ENCODE results near the gene HOGA1.

HOGA1 gene

DNA sequence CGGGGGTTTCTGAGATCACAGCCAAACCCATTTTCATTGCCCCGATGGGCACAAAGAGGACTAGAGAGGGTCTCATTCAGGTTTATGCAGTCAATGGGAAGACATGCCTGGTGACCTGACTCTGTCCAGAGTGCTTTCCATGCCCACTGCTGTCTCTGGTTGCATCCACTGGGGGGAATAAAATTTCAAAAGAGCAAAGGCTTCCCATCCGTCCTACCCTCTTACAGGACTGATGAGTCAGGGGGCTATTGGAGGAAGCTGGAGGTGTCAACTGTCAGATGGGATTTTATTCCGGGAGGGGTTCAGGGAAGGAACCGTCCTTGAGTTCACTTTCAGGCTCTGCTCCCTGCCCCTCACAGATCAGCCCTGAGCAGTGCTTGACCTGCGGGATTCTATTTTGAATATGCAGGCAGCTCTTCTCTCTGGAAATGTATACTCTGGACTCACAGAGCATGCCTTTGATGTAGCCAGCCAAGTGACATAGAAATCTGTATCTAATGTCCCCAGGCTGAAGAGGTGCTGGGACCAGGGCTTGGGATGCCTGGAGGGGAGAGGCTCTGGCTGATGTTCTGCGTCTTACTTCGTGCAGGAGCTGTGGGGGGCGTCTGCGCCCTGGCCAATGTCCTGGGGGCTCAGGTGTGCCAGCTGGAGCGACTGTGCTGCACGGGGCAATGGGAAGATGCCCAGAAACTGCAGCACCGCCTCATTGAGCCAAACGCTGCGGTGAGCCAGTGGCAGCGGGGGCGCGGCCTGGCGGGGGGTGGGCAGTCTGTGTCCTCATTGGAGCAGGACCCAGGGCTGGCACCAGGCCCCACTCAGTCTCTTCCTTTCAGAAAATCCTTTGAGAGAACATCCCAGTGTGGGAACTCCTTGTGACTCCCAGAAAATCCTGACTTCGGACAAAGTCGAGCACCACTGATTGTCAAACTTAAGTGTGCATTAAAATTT is 17.4 kb downstream of the HOGA1 start:
- no peak for DNase-seq (ENCODE audit: low read depth, low spot score)
- TF ChIP-seq, protein P1, sequence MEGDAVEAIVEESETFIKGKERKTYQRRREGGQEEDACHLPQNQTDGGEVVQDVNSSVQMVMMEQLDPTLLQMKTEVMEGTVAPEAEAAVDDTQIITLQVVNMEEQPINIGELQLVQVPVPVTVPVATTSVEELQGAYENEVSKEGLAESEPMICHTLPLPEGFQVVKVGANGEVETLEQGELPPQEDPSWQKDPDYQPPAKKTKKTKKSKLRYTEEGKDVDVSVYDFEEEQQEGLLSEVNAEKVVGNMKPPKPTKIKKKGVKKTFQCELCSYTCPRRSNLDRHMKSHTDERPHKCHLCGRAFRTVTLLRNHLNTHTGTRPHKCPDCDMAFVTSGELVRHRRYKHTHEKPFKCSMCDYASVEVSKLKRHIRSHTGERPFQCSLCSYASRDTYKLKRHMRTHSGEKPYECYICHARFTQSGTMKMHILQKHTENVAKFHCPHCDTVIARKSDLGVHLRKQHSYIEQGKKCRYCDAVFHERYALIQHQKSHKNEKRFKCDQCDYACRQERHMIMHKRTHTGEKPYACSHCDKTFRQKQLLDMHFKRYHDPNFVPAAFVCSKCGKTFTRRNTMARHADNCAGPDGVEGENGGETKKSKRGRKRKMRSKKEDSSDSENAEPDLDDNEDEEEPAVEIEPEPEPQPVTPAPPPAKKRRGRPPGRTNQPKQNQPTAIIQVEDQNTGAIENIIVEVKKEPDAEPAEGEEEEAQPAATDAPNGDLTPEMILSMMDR (IDR thresholded peaks at IDR 0.05; ENCODE audit: low read depth, low read length): no peak
- no peak overlapping the region for H3K4me3 ChIP-seq (ENCODE audit: low read depth, low read length)
- in situ Hi-C loops (cut with HindIII; ENCODE audit: low sequenced_read_pairs): no loop called here

DNA sequence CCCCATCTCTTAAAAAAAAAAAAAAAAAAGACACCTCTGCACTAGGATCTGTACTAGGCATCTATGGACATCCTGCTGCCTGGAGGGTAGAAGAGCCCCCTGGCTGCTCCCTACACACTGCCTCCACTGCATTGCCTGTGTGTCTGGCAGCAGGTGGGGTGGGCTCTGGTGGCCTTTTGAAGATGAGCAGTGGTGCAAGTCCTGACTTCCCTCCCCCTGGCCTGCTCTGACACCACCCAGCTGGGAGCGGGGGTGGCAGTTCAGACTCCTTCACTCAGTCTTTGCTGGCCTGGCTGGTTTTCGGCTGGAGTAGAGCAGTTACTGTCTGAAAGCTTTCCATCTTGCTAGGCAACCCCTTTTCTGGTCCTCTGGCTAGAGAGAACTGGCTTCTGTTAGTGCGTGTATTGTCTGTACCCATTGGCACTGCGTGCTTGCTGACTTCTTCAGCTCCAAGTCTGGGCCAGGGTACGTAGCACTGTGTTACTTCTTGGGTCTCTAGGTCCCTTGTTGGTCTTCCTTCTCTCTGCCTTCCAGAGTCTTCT is 23.0 kb downstream of the HOGA1 start:
- no peak for DNase-seq (ENCODE audit: low read depth, low spot score)
- TF ChIP-seq, protein P1 (IDR thresholded peaks at IDR 0.05; ENCODE audit: low read depth, low read length): no peak
- in situ Hi-C loops (cut with HindIII; ENCODE audit: low sequenced_read_pairs): no loop called here
- no peak overlapping the region for H3K4me3 ChIP-seq (ENCODE audit: low read depth, low read length)

DNA sequence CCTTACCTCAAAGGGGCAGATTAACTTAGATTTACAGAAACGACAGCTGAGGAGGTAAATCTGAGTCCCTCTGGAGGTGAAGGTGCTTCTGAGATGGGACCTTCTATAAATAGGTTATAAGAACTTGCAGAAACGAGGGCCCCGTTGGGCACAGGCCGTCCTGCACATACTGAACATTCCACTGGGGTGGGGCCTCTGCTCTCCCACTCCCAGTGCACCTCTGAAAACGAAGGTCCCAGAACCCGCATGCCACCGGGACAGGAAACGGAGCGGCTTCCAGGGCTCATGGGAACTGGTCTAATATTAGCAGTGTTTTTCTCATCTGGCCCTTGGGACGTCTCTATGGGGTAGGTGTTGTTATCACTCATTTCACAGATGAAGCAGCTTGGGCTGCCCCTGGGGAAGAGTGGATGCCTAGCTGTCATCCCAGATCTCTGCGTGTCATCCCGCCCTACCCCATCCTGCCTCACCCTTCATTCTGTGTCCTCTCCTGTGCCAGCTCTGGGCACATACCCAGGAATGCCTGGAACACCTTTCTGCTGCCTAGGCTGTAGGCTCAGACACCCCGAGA is 24.9 kb downstream of the HOGA1 start:
- no peak overlapping the region for H3K4me3 ChIP-seq (ENCODE audit: low read depth, low read length)
- in situ Hi-C loops (cut with HindIII; ENCODE audit: low sequenced_read_pairs): no loop called here
- TF ChIP-seq, protein P1 (IDR thresholded peaks at IDR 0.05; ENCODE audit: low read depth, low read length): no peak
- DNase-seq (ENCODE audit: low read depth, low spot score): no peak

DNA sequence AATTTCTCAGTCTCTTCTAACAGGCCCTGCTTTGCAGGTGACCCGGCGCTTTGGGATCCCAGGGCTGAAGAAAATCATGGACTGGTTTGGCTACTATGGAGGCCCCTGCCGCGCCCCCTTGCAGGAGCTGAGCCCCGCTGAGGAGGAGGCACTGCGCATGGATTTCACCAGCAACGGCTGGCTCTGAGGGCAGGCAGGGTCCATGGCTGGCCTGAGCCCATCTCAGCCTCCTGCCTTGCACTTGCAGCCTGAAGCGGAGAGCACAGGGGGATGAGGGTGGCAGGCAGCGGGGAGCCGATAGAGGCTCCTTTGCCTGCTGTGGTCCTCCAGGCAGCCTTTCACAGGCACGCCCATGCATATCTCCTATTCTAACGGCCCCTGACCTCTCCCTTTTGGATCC is 27.3 kb downstream of the HOGA1 start:
- H3K4me3 ChIP-seq (ENCODE audit: low read depth, low read length): no peak overlapping the region
- no peak for DNase-seq (ENCODE audit: low read depth, low spot score)
- TF ChIP-seq, protein P1 (IDR thresholded peaks at IDR 0.05; ENCODE audit: low read depth, low read length): no peak
- in situ Hi-C loops (cut with HindIII; ENCODE audit: low sequenced_read_pairs): no loop called here

DNA sequence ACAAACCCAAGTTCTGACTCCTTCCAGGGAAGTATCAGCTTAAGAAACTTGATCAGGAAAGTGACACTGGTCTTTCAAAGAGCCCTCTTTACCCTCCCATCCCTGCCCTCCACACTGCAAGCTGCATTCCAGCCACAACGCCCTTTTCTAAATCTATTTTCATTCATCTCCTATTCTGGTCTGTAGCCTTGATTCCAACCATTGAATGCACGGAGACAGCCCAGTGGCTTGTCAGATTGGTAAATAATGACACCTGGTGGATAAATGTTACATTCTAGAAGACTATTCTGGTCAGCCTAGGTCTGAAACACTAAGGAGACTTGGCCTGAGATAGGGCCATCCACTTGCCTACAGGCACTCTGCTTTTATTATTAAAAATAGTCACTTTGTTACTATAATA is 28.2 kb downstream of the HOGA1 start:
- peak; percentile 52 for DNase-seq (ENCODE audit: low read depth, low spot score)
- TF ChIP-seq, protein P1 (IDR thresholded peaks at IDR 0.05; ENCODE audit: low read depth, low read length): peak; percentile 28
- in situ Hi-C loops (cut with HindIII; ENCODE audit: low sequenced_read_pairs): no loop called here
- no peak overlapping the region for H3K4me3 ChIP-seq (ENCODE audit: low read depth, low read length)

DNA sequence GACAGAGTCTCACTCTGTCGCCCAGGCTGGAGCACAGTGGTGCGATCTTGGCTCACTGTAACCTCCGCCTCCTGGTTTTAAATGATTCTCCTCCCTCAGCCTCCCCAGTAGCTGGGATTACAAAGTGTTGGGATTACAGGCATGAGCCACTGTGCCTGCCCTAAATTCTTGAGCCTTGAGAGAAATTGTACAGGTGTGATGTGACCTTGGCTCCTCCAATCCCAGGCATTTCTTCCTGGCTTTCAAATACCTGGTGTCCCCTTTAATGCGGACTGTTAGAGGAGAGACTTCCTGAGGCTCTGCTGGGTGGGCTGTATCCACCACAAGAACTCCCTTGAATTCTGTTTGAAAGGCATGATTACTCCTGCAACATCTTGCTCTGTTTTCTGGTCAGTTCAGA is 34.1 kb downstream of the HOGA1 start:
- TF ChIP-seq, protein P1 (IDR thresholded peaks at IDR 0.05; ENCODE audit: low read depth, low read length): no peak
- no peak for DNase-seq (ENCODE audit: low read depth, low spot score)
- no peak overlapping the region for H3K4me3 ChIP-seq (ENCODE audit: low read depth, low read length)
- in situ Hi-C loops (cut with HindIII; ENCODE audit: low sequenced_read_pairs): no loop called here
